ENCODE data around the gene RGS3.

The RGS3 gene

DNA sequence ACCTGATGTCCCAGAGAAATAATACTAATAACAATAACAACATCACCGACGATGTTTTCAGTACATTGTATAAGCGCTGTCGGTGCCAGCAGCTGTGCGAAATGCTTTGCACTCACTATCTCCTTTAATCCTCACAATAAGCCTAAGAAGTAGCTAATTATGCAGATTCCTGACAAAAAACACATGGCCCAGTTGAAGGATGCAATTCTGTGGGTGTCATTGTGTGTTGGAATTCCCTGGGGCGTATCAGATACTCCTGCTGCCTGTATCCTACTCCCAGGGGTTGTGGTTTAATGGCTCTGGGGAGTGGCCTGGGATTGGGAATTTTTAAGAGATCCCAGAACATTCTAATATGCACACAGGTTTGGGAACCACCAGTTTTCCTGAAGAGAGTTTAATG is 154.0 kb downstream of the RGS3 start:
- TF ChIP-seq, protein P1, sequence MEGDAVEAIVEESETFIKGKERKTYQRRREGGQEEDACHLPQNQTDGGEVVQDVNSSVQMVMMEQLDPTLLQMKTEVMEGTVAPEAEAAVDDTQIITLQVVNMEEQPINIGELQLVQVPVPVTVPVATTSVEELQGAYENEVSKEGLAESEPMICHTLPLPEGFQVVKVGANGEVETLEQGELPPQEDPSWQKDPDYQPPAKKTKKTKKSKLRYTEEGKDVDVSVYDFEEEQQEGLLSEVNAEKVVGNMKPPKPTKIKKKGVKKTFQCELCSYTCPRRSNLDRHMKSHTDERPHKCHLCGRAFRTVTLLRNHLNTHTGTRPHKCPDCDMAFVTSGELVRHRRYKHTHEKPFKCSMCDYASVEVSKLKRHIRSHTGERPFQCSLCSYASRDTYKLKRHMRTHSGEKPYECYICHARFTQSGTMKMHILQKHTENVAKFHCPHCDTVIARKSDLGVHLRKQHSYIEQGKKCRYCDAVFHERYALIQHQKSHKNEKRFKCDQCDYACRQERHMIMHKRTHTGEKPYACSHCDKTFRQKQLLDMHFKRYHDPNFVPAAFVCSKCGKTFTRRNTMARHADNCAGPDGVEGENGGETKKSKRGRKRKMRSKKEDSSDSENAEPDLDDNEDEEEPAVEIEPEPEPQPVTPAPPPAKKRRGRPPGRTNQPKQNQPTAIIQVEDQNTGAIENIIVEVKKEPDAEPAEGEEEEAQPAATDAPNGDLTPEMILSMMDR (IDR thresholded peaks at IDR 0.05; ENCODE audit: low read depth, low read length), result no peak
- DNase-seq (ENCODE audit: extremely low read depth, low read depth), result no peak

DNA sequence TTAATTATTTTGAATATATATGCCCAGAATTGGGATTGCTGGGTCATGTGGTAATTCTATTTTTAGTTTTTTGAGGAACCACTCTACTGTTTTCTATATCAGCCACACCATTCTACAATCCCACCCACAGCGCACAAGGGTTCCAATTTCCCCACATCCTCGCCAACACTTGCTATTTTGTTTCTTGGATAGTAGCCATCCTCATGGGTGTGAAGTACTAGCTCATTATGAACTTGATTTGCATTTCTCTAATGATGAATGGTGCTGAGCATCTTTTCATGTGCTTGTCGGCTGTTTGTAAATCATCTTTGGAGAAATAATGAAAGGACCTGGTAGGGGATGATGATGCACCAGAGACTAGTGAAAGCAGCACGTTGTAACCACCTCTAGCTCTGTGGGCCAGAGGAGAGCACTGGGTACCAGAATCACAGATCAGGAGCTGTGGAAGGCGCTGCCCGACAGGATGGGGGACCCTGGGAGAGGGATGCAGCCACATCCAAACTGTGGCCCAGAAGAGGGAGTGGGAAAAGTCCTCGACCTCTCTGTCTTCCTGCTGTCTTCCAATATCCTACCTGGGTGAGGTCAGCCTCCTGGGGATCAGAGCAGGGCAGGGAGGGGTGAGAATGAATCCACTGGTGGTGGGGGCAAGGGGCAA is 155.4 kb downstream of the RGS3 start:
- TF ChIP-seq, protein P1 (IDR thresholded peaks at IDR 0.05; ENCODE audit: low read depth, low read length), result no peak
- DNase-seq (ENCODE audit: extremely low read depth, low read depth), result no peak

DNA sequence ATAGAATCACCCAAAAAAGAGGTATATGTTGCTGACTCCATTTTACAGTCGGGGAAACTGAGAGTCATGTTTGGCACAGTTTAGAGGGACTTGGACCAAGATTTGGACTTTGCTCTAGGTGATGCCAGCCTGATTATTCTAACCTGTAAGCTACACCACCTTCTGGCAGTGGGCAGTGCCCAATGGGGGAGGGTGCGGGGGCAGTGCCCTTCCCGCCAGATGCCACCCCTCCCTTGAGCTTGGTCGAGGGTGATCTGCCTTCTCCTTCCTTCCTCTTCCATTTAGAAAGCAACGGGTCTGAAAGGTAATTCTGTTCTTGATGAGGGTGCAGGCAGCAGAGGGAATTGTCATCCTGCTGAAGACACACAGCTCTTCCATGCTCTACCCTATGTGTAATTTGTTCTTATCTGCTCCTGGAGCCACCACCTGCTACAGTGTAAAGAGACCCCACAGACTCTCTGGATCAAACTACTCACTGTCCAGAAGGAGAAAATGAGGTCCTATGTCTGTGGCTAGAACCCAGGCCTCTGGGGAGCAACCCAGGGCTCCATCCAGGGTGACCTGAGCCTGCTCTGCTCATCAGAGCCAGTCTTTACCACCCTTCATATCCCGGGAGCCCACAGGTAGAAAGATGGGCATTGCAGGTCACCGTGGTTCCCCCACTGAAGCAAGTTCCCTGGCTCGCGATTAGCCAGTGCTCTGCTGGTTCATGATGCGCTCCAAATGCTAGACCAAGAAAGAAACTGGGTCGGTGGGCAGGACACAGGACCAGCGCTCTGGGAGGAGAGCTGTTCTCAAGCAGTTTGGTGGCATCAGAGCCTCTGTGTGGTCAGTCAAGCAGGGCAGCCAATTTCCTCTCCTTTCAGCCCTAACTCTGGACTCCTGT is 156.2 kb downstream of the RGS3 start:
- TF ChIP-seq, protein P1 (IDR thresholded peaks at IDR 0.05; ENCODE audit: low read depth, low read length), result no peak
- no peak for DNase-seq (ENCODE audit: extremely low read depth, low read depth)

DNA sequence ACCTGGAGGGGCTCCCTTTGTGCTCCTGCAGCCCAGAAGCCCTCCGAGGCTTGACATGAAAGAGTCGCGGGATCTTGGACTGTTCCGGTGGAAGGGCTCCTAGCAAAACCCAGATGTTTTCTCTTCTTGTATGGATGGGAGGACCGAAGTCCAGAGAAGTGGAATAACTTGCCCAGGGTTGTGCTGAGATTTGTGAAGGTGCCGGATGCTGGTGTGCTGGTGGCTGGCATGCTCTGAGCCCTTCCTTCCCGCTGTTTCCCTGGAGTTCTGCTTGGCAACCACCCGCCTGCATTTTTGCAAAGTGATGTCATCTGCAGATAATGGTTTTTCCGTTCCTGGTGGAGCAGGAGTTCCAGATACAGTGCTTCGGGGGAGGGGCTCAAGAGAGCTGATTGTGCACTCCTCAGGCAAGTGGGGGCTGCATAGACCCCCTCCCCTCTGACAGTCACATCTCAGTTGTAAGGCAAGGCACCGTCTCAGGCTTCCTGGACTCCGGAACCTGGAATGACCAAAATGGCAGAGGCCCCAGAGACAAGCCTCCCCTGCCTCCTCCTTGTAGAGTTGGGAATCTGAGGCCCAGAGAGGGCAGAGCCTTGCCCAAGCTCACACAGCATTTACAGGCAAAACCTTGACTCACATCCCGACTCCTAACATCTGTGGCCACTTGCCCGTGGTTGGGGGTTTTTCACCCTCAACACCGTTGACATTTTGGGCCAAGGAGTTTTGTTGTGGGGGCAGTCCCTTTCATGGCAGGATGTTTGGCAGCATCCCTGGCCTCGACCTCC is 157.0 kb downstream of the RGS3 start:
- TF ChIP-seq, protein P1 (IDR thresholded peaks at IDR 0.05; ENCODE audit: low read depth, low read length), result no peak
- DNase-seq (ENCODE audit: extremely low read depth, low read depth), result peak; percentile 77

DNA sequence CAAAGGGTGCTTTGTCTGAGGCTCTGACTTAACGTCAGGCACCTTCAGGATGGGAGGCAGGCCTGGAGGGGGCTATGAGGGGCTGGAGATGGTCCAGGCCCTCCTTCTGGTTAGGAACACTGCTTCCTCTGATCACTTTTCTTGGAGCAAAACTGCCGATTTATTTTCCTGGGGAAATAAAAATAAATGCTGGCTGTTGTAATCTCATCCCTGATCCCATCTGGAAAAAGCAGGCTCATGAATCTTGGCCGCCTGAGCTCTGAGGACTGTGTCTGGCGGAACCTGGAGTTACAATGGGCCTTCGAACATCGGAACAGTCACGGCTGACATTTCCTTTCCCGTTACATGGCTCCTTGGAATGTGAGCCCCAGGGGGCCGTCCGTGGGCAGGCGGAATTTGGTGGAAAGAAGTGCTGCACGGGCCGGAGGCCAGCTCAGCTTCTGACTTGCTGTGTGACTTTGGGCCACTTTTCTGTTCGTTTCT is 157.8 kb downstream of the RGS3 start:
- DNase-seq (ENCODE audit: extremely low read depth, low read depth), result peak; percentile 79
- TF ChIP-seq, protein P1 (IDR thresholded peaks at IDR 0.05; ENCODE audit: low read depth, low read length), result no peak

DNA sequence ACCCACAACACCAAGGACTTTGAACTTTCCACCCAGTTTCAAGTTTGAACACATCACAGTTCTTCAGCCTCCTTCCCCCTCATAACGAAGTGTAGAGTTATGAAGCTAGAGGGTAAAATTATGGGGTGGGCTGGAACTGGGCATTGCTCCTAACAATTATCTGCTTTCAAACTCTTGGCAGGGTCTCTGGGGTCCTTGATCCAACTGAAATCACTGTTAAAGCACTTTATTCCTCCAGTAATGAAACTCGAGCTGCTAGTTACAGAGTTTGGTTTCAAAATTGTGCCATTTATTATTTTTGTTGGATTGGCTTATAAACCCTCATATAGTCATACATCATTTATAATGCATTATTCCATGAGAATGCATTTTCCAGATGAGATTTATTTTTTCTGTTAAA is 158.5 kb downstream of the RGS3 start:
- TF ChIP-seq, protein P1 (IDR thresholded peaks at IDR 0.05; ENCODE audit: low read depth, low read length), result no peak

More for the DNA sequence above, 158.5 kb downstream of the RGS3 start:
- no peak for DNase-seq (ENCODE audit: extremely low read depth, low read depth)
